Measurements from ENCODE around the gene TFRC.
"Not testable (repeated sequence)": the region's sequence is repeated elsewhere in the genome, so short reads cannot be mapped to it uniquely, and the experiment has no call there.

GRCh38 chr3:196005338-196005737 is 76.6 kb downstream of the TFRC start:
- not testable (repeated sequence) for TF ChIP-seq CTCF (IDR thresholded peaks at IDR 0.05; ENCODE audit: poor library complexity); EZH2 (IDR thresholded peaks at IDR 0.05; ENCODE audit: borderline replicate concordance); EZH2phosphoT487 (IDR thresholded peaks at IDR 0.05; ENCODE audit: low read depth, severe bottlenecking, unreplicated experiment)

All from hepatocyte (in vitro differentiated cells).